MM.1S (cell line): ENCODE results near the gene CD40.
A peak's percentile ranks its signal among the peaks of the same experiment; 100 is the strongest.

ENCODE experiments used
- DNase-seq: peaks from one replicate; pipeline ENCODE4 v3.0.0-alpha.2; 2015
- H2AFZ ChIP-seq: fragments of 300-600 bp; sonication (generic); 2 replicates; pipeline ENCODE4 v1.6.0; 2016; ENCODE audit warnings: antibody characterized with exemption, low read length
- H3F3A ChIP-seq: fragments of 300-600 bp; sonication (generic); 2 replicates; pipeline ENCODE4 v1.6.1; 2016; ENCODE audit warnings: mild to moderate bottlenecking, antibody characterized with exemption, low read length, moderate library complexity, mixed read lengths; ENCODE audit not compliant: insufficient read depth
- H3K27ac ChIP-seq: fragments of 300-600 bp; sonication (generic); 2 replicates; pipeline ENCODE4 v1.5.1; 2016; ENCODE audit warnings: mild to moderate bottlenecking, low read length
- H3K27me3 ChIP-seq: fragments of 300-600 bp; sonication (generic); replicated peaks from 2 replicates; pipeline ENCODE4 v1.6.0; 2016; ENCODE audit warnings: low read length; ENCODE audit not compliant: insufficient read depth
- H3K36me3 ChIP-seq: fragments of 300-600 bp; sonication (generic); replicated peaks from 2 replicates; pipeline ENCODE4 v1.6.1; 2016; ENCODE audit warnings: mild to moderate bottlenecking, low read length, mixed read lengths; ENCODE audit not compliant: insufficient read depth
- H3K4me1 ChIP-seq: fragments of 300-600 bp; sonication (generic); 2 replicates; pipeline ENCODE4 v1.6.1; 2016; ENCODE audit warnings: low read length, mixed read lengths
- H3K4me2 ChIP-seq: fragments of 300-600 bp; sonication (generic); 2 replicates; pipeline ENCODE4 v1.6.0; 2016; ENCODE audit warnings: low read depth, low read length
- H3K4me3 ChIP-seq: fragments of 300-600 bp; sonication (generic); 2 replicates; pipeline ENCODE4 v1.5.1; 2016; ENCODE audit warnings: low read length, mixed read lengths
- H3K79me2 ChIP-seq: fragments of 300-600 bp; sonication (generic); 2 replicates; pipeline ENCODE4 v1.6.1; 2016; ENCODE audit warnings: mixed run types, low read length, mixed read lengths
- H3K9ac ChIP-seq: fragments of 300-600 bp; sonication (generic); 2 replicates; pipeline ENCODE4 v1.6.1; 2016; ENCODE audit warnings: low read length, mixed read lengths
- H3K9me2 ChIP-seq: fragments of 300-600 bp; sonication (generic); replicated peaks from 2 replicates; pipeline ENCODE4 v1.6.1; 2016; ENCODE audit warnings: mild to moderate bottlenecking, low read length, mixed read lengths; ENCODE audit not compliant: insufficient read depth
- H3K9me3 ChIP-seq: fragments of 300-600 bp; sonication (generic); replicated peaks from 2 replicates; pipeline ENCODE4 v1.6.1; 2016; ENCODE audit warnings: mild to moderate bottlenecking, low read length, mixed read lengths; ENCODE audit not compliant: insufficient read depth
- H4K20me1 ChIP-seq: fragments of 300-600 bp; sonication (generic); 2 replicates; pipeline ENCODE4 v1.6.1; 2016; ENCODE audit warnings: mild to moderate bottlenecking, low read length, moderate library complexity, mixed read lengths; ENCODE audit not compliant: insufficient read depth
- CTCF ChIP-seq: fragments of 300-600 bp; sonication (generic); IDR thresholded peaks from 2 replicates; pipeline ENCODE4 v1.5.1; 2016; ENCODE audit warnings: antibody characterized with exemption, low read length, mixed read lengths
- EZH2 ChIP-seq: fragments of 300-600 bp; sonication (generic); optimal IDR thresholded peaks from 2 replicates; pipeline ENCODE3; 2017; ENCODE audit warnings: low read depth, mild to moderate bottlenecking, antibody characterized with exemption, low read length, mixed read lengths
- EZH2phosphoT487 ChIP-seq: fragments of 300-600 bp; sonication (generic); IDR thresholded peaks from 2 replicates; pipeline ENCODE4 v1.6.1; 2018; ENCODE audit warnings: antibody characterized with exemption, low read length

CD40 gene

GRCh38 chr20:46111028-46111835, 6.9 kb upstream of the CD40 start:
- Histone ChIP-seq H3K79me2 (no peaks in the 10 kb centered on the region), H3K36me3 (no peaks in the 10 kb centered on the region), H3K27ac (no peak overlapping the region), H3K4me2 (peak overlapping the region; percentile 37; the same call in 1 of the 2 replicates), H2AFZ (no peak overlapping the region), H3F3A (peaks cover 12% of the 10 kb centered on the region), H3K9ac (no peak overlapping the region), H3K4me1 (peaks cover 26% of the 10 kb centered on the region), H3K9me3 (no peaks in the 10 kb centered on the region), H3K9me2 (no peaks in the 10 kb centered on the region), H4K20me1 (no peaks in the 10 kb centered on the region), H3K4me3 (no peak overlapping the region), H3K27me3 (peaks cover 49% of the 10 kb centered on the region)
- peak; percentile 60 for DNase-seq
- TF ChIP-seq EZH2phosphoT487 (no peak), CTCF (no peak), EZH2 (no peak)

- Histone ChIP-seq H3K4me3 (no peak overlapping the region), H3F3A (peaks cover 12% of the 10 kb centered on the region), H3K79me2 (no peaks in the 10 kb centered on the region), H4K20me1 (no peaks in the 10 kb centered on the region), H3K9ac (no peak overlapping the region), H3K27ac (no peak overlapping the region), H3K4me2 (peak overlapping the region; percentile 37; the same call in 1 of the 2 replicates), H3K36me3 (no peaks in the 10 kb centered on the region), H3K9me2 (no peaks in the 10 kb centered on the region), H3K27me3 (peaks cover 49% of the 10 kb centered on the region), H2AFZ (no peak overlapping the region), H3K4me1 (peaks cover 26% of the 10 kb centered on the region), H3K9me3 (no peaks in the 10 kb centered on the region)
- no peak for DNase-seq
- TF ChIP-seq EZH2phosphoT487 = no peak
- no peak for TF ChIP-seq CTCF
- TF ChIP-seq EZH2 = no peak
Observed at GRCh38 chr20:46111836-46112212, 6.3 kb upstream of the CD40 start.

GRCh38 chr20:46112430-46113112, 5.5 kb upstream of the CD40 start:
- Histone ChIP-seq H3K27me3 (peaks cover 49% of the 10 kb centered on the region), H3K79me2 (no peaks in the 10 kb centered on the region), H3K4me2 (no peak overlapping the region), H3K4me3 (no peak overlapping the region), H3K9me2 (no peaks in the 10 kb centered on the region), H3F3A (peaks cover 12% of the 10 kb centered on the region), H3K36me3 (no peaks in the 10 kb centered on the region), H2AFZ (no peak overlapping the region), H4K20me1 (no peaks in the 10 kb centered on the region), H3K27ac (no peak overlapping the region), H3K4me1 (peaks cover 26% of the 10 kb centered on the region), H3K9ac (no peak overlapping the region), H3K9me3 (no peaks in the 10 kb centered on the region)
- no peak for TF ChIP-seq CTCF
- TF ChIP-seq EZH2phosphoT487 = no peak
- no peak for TF ChIP-seq EZH2
- DNase-seq = no peak
